ENCODE results near the gene OR1F1. TPM values are rescaled to one million over a fixed set of nuclear protein-coding genes. Genes with fewer than 3 reads are reported as not detected.
A peak's percentile ranks its signal among the peaks of the same experiment; 100 is the strongest.

OR1F1 gene
- total and polyA plus RNA-seq, 9 of the 15 experiments (the other 6 are each of a cell fraction or from before 2014, with no cell fraction given), result 0.15 to 0.61 (median 0.35) TPM; not detected in 3

GRCh38 chr16:3152277-3152990 lies 35.6 kb upstream of the OR1F1 start:
- intact Hi-C loops (cut with micrococcal nuclease), result loop anchor here (1.0 to 10.0 kb wide), 3 partner anchors 14 to 112 kb away; no protein-coding TSS in a partner anchor
- BruUV-seq (replicated peaks), result no TSS peak
- peak; percentile 85 for FAIRE-seq
- 0 out of 2 replicates have a peak, but pooled peaks have one; percentile 57 for TF ChIP-seq ZEB2 (IDR thresholded peaks at IDR 0.05)
- TF ChIP-seq CHD7 (IDR thresholded peaks at IDR 0.05; ENCODE audit: low read depth, low read length), result no peak
- peak; percentile 14; the same call in 1 of the 2 replicates for TF ChIP-seq ETV5 (CRISPR knock-in tag; IDR thresholded peaks at IDR 0.05; ENCODE audit: low read depth)
- TF ChIP-seq PML (IDR thresholded peaks at IDR 0.05; ENCODE audit: low read length), result 0 out of 2 replicates have a peak, but pooled peaks have one; percentile 4
- TF ChIP-seq ZBTB1 (CRISPR knock-in tag; IDR thresholded peaks at IDR 0.05; ENCODE audit: borderline replicate concordance, low read depth), result peak; percentile 14; the same call in 1 of the 2 replicates
- peak; percentile 20 for TF ChIP-seq SMAD1 (IDR thresholded peaks at IDR 0.05; ENCODE audit: low read depth, low read length, partially characterized antibody)
- peak; percentile 73 to 77 for TF ChIP-seq NRF1 (conservative IDR thresholded peaks at IDR 0.05 in 1 of 2, IDR thresholded peaks at IDR 0.05 in 1 of 2)
- peak in 1 of 2 experiments; percentile 45; a peak in 1 of 4 replicates for TF ChIP-seq NONO (IDR thresholded peaks at IDR 0.05; ENCODE audit: low read depth in 2 of 2, low read length in 1 of 2)
- TF ChIP-seq RNF2 (IDR thresholded peaks at IDR 0.05), result peak; percentile 66

More at GRCh38 chr16:3152277-3152990, 35.6 kb upstream of the OR1F1 start:
- no peaks in the 10 kb centered on the region for H3K9me3 ChIP-seq (replicated peaks; ENCODE audit: control insufficient read depth, insufficient read depth, low read depth, low read length)
- no peaks in the 10 kb centered on the region for H3K9me1 ChIP-seq (ENCODE audit: control insufficient read depth, insufficient read depth, low read length)
- WGBS (ENCODE audit: insufficient coverage, low coverage, missing lambda C conversion rate), result under 1% methylated on average over 42 of the region's 42 CpGs
- ChIA-PET CTCF (ENCODE audit: low intra/inter-chr PET ratio) (interaction anchor here (0.5 kb wide), 1 partner anchor 124 kb away, joined by 3 read pairs; no protein-coding TSS in a partner anchor), POLR2A (interaction anchor here (0.5 to 1.3 kb wide), 3 partner anchors 9 to 86 kb away, joined by 3 to 6 read pairs (median 3); no protein-coding TSS in a partner anchor)
- ATAC-seq, result peak; percentile 20
- H3K4me2 ChIP-seq (ENCODE audit: insufficient read depth, low read length), result peak overlapping the region; percentile 99
- H4K20me1 ChIP-seq (replicated peaks; ENCODE audit: control insufficient read depth, insufficient read depth, low read length), result peaks cover 4% of the 10 kb centered on the region; the same call in 1 of the 2 replicates
- peak overlapping the region; percentile 95 for H2AFZ ChIP-seq (ENCODE audit: low read depth, low read length)
- DNase-seq (ENCODE audit: extremely low read depth in 1 of 4, low spot score in 3 of 4), result peak; percentile 65 to 95 (median 72)
- no peaks in the 10 kb centered on the region for H3K27me3 ChIP-seq (ENCODE audit: control insufficient read depth in 2 of 2, insufficient read depth in 2 of 2, low read length in 2 of 2)
- in situ Hi-C loops (cut with MboI), result no loop called here
- H3K9ac ChIP-seq (ENCODE audit: insufficient read depth in 1 of 2, low read depth in 2 of 2, low read length in 2 of 2), result peak overlapping the region; percentile 58 to 93
- H3K36me3 ChIP-seq (ENCODE audit: control insufficient read depth, insufficient read depth, low read length), result no peaks in the 10 kb centered on the region
- H3K4me3 ChIP-seq, result peak overlapping the region; percentile 62
- no peaks in the 10 kb centered on the region for H3K79me2 ChIP-seq (ENCODE audit: control insufficient read depth, insufficient read depth, low read length)
- H3K27ac ChIP-seq (ENCODE audit: extremely low read depth, low read depth, low read length), result peak overlapping the region; percentile 81
- H3K4me1 ChIP-seq (replicated peaks in 1 of 2; ENCODE audit: control insufficient read depth in 2 of 2, insufficient read depth in 2 of 2, low read length in 2 of 2), result peaks cover 1 to 36% of the 10 kb centered on the region in 2 experiments; a peak in 3 of 5 replicates
